HL-60 (cell line): ENCODE measurements around the gene DYRK2.

Experiments
- DNase-seq, 2 experiments: peaks; one replicate each; pipeline ENCODE4 v3.0.0-alpha.2; 2010 to 2020; ENCODE audit warnings: low read depth in 1 of 2, low spot score in 1 of 2
- H3K27ac ChIP-seq: fragments of 250-450 bp; sonication (Bioruptor Pico); replicated peaks from 2 replicates; pipeline ENCODE4 v1.5.1; 2020; ENCODE audit warnings: mild to moderate bottlenecking, moderate library complexity
- H3K27me3 ChIP-seq: fragments of 250-450 bp; sonication (Bioruptor Pico); 2 replicates; pipeline ENCODE4 v1.5.1; 2021; ENCODE audit warnings: mild to moderate bottlenecking, moderate library complexity; ENCODE audit not compliant: insufficient read depth, poor library complexity, severe bottlenecking
- H3K4me3 ChIP-seq: replicated peaks from 2 replicates; pipeline ENCODE4 v1.5.1; 2011; ENCODE audit warnings: mild to moderate bottlenecking, control low read depth, low read length; ENCODE audit not compliant: insufficient read depth
- GABPA ChIP-seq: IDR thresholded peaks from 2 replicates; pipeline ENCODE4 v1.6.1; 2012; ENCODE audit warnings: low read depth
- POLR2AphosphoS5 ChIP-seq: IDR thresholded peaks from 2 replicates; pipeline ENCODE4 v1.6.1; 2012; ENCODE audit warnings: low read depth
- SPI1 ChIP-seq: IDR thresholded peaks from 2 replicates; pipeline ENCODE4 v1.6.1; 2012; ENCODE audit warnings: low read depth, mild to moderate bottlenecking, borderline replicate concordance
- TF ChIP-seq, protein P1 (sequence below): IDR thresholded peaks from 2 replicates; pipeline ENCODE4 v1.6.1; 2012; ENCODE audit warnings: low read depth; ENCODE audit not compliant: insufficient replicate concordance
- TF ChIP-seq, protein P2 (sequence below): IDR thresholded peaks from one replicate; pipeline ENCODE4 v1.5.1; 2011; ENCODE audit warnings: low read length, control low read depth, inconsistent platforms; ENCODE audit not compliant: insufficient read depth

DYRK2 gene

GRCh38 chr12:67694306-67694900 is 45.9 kb downstream of the DYRK2 start:
- DNase-seq: no peak
- Histone ChIP-seq H3K4me3 (no peak overlapping the region), H3K27ac (no peak overlapping the region), H3K27me3 (no peaks in the 10 kb centered on the region)
- TF ChIP-seq SPI1 (no peak), GABPA (no peak), POLR2AphosphoS5 (no peak)
- TF ChIP-seq, protein P1, sequence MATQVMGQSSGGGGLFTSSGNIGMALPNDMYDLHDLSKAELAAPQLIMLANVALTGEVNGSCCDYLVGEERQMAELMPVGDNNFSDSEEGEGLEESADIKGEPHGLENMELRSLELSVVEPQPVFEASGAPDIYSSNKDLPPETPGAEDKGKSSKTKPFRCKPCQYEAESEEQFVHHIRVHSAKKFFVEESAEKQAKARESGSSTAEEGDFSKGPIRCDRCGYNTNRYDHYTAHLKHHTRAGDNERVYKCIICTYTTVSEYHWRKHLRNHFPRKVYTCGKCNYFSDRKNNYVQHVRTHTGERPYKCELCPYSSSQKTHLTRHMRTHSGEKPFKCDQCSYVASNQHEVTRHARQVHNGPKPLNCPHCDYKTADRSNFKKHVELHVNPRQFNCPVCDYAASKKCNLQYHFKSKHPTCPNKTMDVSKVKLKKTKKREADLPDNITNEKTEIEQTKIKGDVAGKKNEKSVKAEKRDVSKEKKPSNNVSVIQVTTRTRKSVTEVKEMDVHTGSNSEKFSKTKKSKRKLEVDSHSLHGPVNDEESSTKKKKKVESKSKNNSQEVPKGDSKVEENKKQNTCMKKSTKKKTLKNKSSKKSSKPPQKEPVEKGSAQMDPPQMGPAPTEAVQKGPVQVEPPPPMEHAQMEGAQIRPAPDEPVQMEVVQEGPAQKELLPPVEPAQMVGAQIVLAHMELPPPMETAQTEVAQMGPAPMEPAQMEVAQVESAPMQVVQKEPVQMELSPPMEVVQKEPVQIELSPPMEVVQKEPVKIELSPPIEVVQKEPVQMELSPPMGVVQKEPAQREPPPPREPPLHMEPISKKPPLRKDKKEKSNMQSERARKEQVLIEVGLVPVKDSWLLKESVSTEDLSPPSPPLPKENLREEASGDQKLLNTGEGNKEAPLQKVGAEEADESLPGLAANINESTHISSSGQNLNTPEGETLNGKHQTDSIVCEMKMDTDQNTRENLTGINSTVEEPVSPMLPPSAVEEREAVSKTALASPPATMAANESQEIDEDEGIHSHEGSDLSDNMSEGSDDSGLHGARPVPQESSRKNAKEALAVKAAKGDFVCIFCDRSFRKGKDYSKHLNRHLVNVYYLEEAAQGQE: no peak
- TF ChIP-seq, protein P2, sequence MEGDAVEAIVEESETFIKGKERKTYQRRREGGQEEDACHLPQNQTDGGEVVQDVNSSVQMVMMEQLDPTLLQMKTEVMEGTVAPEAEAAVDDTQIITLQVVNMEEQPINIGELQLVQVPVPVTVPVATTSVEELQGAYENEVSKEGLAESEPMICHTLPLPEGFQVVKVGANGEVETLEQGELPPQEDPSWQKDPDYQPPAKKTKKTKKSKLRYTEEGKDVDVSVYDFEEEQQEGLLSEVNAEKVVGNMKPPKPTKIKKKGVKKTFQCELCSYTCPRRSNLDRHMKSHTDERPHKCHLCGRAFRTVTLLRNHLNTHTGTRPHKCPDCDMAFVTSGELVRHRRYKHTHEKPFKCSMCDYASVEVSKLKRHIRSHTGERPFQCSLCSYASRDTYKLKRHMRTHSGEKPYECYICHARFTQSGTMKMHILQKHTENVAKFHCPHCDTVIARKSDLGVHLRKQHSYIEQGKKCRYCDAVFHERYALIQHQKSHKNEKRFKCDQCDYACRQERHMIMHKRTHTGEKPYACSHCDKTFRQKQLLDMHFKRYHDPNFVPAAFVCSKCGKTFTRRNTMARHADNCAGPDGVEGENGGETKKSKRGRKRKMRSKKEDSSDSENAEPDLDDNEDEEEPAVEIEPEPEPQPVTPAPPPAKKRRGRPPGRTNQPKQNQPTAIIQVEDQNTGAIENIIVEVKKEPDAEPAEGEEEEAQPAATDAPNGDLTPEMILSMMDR: no peak

DNA sequence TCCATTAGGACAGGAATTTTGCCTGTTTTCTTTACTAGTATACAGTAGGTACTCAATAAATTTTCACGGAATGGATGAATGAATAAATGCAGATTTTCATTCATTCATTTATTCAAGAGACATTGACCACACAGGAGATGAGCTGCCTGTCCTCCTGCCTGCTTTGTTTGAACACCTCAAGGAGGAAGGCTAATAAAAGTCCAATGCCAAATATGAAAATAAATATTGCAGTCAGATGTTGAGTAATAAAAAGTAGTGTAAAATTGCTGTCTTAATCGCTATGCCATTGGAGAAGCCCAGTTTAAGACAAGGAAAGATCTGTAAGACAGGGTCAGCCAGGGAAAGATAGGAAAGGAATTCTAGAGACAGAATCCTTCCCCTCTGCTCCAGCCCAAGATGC is 47.4 kb downstream of the DYRK2 start:
- no peak overlapping the region for H3K4me3 ChIP-seq
- H3K27ac ChIP-seq: no peak overlapping the region
- TF ChIP-seq, protein P2: no peak
- TF ChIP-seq GABPA (no peak), SPI1 (no peak), POLR2AphosphoS5 (no peak)
- TF ChIP-seq, protein P1: no peak
- H3K27me3 ChIP-seq: no peaks in the 10 kb centered on the region
- no peak for DNase-seq

DNA sequence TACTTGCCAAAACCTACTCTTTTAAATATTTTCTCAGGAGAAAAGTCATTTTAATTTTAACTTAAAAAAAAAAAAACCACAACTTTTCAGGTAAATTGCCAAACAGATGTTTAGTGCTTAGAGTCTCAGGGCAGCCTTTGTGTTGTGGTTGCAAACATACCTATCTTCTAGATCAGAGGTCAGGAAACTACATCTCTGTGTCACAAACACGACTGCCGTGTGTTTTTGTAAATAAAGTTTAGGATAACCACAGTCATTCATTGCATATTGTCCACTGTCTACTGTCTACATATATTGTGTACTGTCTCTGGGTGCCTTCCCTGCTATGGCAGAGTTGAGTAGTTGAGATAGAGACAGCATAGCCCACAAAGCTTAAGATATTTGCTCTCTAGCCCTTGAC is 48.9 kb downstream of the DYRK2 start:
- DNase-seq: no peak
- TF ChIP-seq, protein P1: no peak
- TF ChIP-seq, protein P2: no peak
- no peak for TF ChIP-seq GABPA
- no peak for TF ChIP-seq SPI1
- no peak for TF ChIP-seq POLR2AphosphoS5
- no peak overlapping the region for H3K4me3 ChIP-seq
- no peaks in the 10 kb centered on the region for H3K27me3 ChIP-seq
- H3K27ac ChIP-seq: no peak overlapping the region
